Ishikawa (cell line): ENCODE data around the gene ANOS1.

Experiments used
- CEBPB ChIP-seq: IDR thresholded peaks from 2 replicates; pipeline ENCODE4 v1.6.1; 2012
- CREB1 ChIP-seq: IDR thresholded peaks from 2 replicates; pipeline ENCODE4 v1.6.1; 2012; ENCODE audit warnings: low read depth
- EGR1 ChIP-seq: IDR thresholded peaks from 2 replicates; pipeline ENCODE4 v1.6.1; 2012
- EP300 ChIP-seq: IDR thresholded peaks from 2 replicates; pipeline ENCODE4 v1.6.1; 2012; ENCODE audit warnings: borderline replicate concordance
- MAX ChIP-seq: IDR thresholded peaks from 2 replicates; pipeline ENCODE4 v1.6.1; 2012
- RAD21 ChIP-seq: IDR thresholded peaks from 2 replicates; pipeline ENCODE4 v1.6.1; 2012; ENCODE audit warnings: low read depth
- REST ChIP-seq: IDR thresholded peaks from 2 replicates; pipeline ENCODE4 v1.6.1; 2012; ENCODE audit warnings: low read depth, mild to moderate bottlenecking
- TAF1 ChIP-seq: IDR thresholded peaks from 2 replicates; pipeline ENCODE4 v1.6.1; 2012; ENCODE audit warnings: low read depth, mild to moderate bottlenecking
- TEAD4 ChIP-seq: IDR thresholded peaks from 2 replicates; pipeline ENCODE4 v1.6.1; 2012
- USF1 ChIP-seq: IDR thresholded peaks from 2 replicates; pipeline ENCODE4 v1.6.1; 2012
- YY1 ChIP-seq: IDR thresholded peaks from 2 replicates; pipeline ENCODE4 v1.6.1; 2012; ENCODE audit warnings: low read depth
- ZBTB7A ChIP-seq: IDR thresholded peaks from 2 replicates; pipeline ENCODE4 v1.6.1; 2012; ENCODE audit warnings: low read depth

- TF ChIP-seq YY1: no peak
- TF ChIP-seq TEAD4: no peak
- no peak for TF ChIP-seq EP300
- TF ChIP-seq CEBPB: no peak
- TF ChIP-seq EGR1: no peak
- no peak for TF ChIP-seq MAX
- TF ChIP-seq RAD21: no peak
- no peak for TF ChIP-seq REST
- TF ChIP-seq ZBTB7A: no peak
- TF ChIP-seq USF1: no peak
- no peak for TF ChIP-seq CREB1
- TF ChIP-seq TAF1: no peak
Observed at GRCh38 chrX:8632924-8633323, 99.0 kb downstream of the ANOS1 start.
